Transverse colon (tissue), 4 donors: ENCODE results near the gene FIBCD1. TPM values are rescaled to one million over a fixed set of nuclear protein-coding genes. Genes with fewer than 3 reads are reported as not detected.

Experiments
- DNase-seq: peaks from one replicate; pipeline ENCODE4 v3.0.0-alpha.2; 2019
- H3K27ac ChIP-seq, 4 donors: fragments of 200-600 bp; sonication (generic); 2 replicates each; pipeline ENCODE4 v1.5.1; 2016 to 2018; ENCODE audit warnings: inconsistent platforms in 4 of 4
- H3K27me3 ChIP-seq: fragments of 200-600 bp; sonication (generic); 2 replicates; pipeline ENCODE4 v1.5.1; 2017; ENCODE audit warnings: inconsistent platforms
- H3K36me3 ChIP-seq, 4 donors: fragments of 200-600 bp; sonication (generic); 2 replicates each; pipeline ENCODE4 v1.5.1; 2017 to 2019; ENCODE audit warnings: inconsistent platforms in 4 of 4
- H3K4me1 ChIP-seq, 4 donors: fragments of 200-600 bp; sonication (generic); 2 replicates each; pipeline ENCODE4 v1.5.1; 2017 to 2020; ENCODE audit warnings: inconsistent platforms in 4 of 4
- H3K4me3 ChIP-seq, 4 donors: fragments of 200-600 bp; sonication (generic); 1 replicate in 1 of 4; 2 replicates in 3 of 4; pipeline versions ENCODE4 v1.5.1 to v1.6.1; 2017 to 2019; ENCODE audit warnings: inconsistent platforms in 4 of 4
- H3K9me3 ChIP-seq, 2 donors: fragments of 200-600 bp; sonication (generic); 2 replicates each; pipeline ENCODE4 v1.5.1; 2017 to 2019; ENCODE audit warnings: inconsistent platforms in 2 of 2
- CTCF ChIP-seq, 5 experiments: fragments of 200-600 bp in 3 of 5; fragments of 450-650 bp in 2 of 5; sonication (generic) in 3 of 5; IDR thresholded peaks; 1 replicate in 2 of 5; 2 replicates in 3 of 5; pipeline ENCODE4 v1.5.1; 2016 to 2017; ENCODE audit warnings: antibody characterized with exemption in 5 of 5, inconsistent platforms in 3 of 5, mild to moderate bottlenecking in 2 of 5, moderate library complexity in 1 of 5
- EP300 ChIP-seq: sonication (generic); formaldehyde crosslinking; IDR thresholded peaks from one replicate; pipeline ENCODE4 v1.6.1; 2017; ENCODE audit warnings: antibody characterized with exemption, low read depth
- POLR2A ChIP-seq: fragments of 450-650 bp; IDR thresholded peaks from one replicate; pipeline ENCODE4 v1.6.1; 2016; ENCODE audit warnings: antibody characterized with exemption, mild to moderate bottlenecking, moderate library complexity
- POLR2AphosphoS5 ChIP-seq, 3 donors: sonication (generic); formaldehyde crosslinking; IDR thresholded peaks; one replicate each; pipeline ENCODE4 v1.6.1; 2016; ENCODE audit warnings: antibody characterized with exemption in 3 of 3
- WGBS, 2 donors: methylation state at CpG; one replicate each; pipeline ENCODE4 v1.1.5; 2018; ENCODE audit warnings: low coverage in 1 of 2; 5-methylcytosine and 5-hydroxymethylcytosine counted together
- in situ Hi-C, 4 donors: fragments of 200-750 bp; cut with MboI; loops; one replicate each; pipeline versions ENCODE4 v1.15.0 to v1.15.1; 2017; ENCODE audit warnings: low sequenced_read_pairs in 3 of 4, low pct_ligation_motif_present in 1 of 4, low pct_unique_long_range_greater_than_20kb in 1 of 4
- intact Hi-C: fragments of 100-400 bp; cut with DNase I; formaldehyde crosslinking; loops from one replicate; pipeline ENCODE4 v1.15.1; 2023; ENCODE audit warnings: low total_unique reads
- total RNA-seq, 4 donors: library from RNA; depleted of rRNA; stranded (reverse); fragments of >200 nt; gene quantifications; one replicate each; pipeline ENCODE4 v1.1.0, GENCODE V29; 2016

Gene FIBCD1
- total RNA-seq, 4 donors from 2014 or later, result 1.6 to 54.7 (median 3.3) TPM; not detected in 1

- Histone ChIP-seq H3K9me3 (no peaks in the 10 kb centered on the region), H3K27ac (no peak overlapping the region), H3K36me3 (no peaks in the 10 kb centered on the region), H3K27me3 (peaks cover 36% of the 10 kb centered on the region), H3K4me3 (no peak overlapping the region), H3K4me1 (no peaks in the 10 kb centered on the region)
- 77 to 87% methylated on average over 14 to 34 of the region's 34 CpGs for WGBS, 2 donors
- intact Hi-C loops, result no loop called here
- TF ChIP-seq POLR2A (no peak), EP300 (no peak), CTCF (IDR thresholded peaks at IDR 0.05) (no peak), POLR2AphosphoS5 (IDR thresholded peaks at IDR 0.05) (no peak)
- in situ Hi-C loops, result no loop called here
- no peak for DNase-seq
Measured at GRCh38 chr9:130917168-130917960, 21.7 kb downstream of the FIBCD1 start.

GRCh38 chr9:130915096-130915447 lies 24.0 kb downstream of the FIBCD1 start:
- Histone ChIP-seq H3K4me3 (no peak overlapping the region), H3K4me1 (no peaks in the 10 kb centered on the region), H3K9me3 (no peaks in the 10 kb centered on the region), H3K27me3 (peaks cover 29% of the 10 kb centered on the region), H3K27ac (no peak overlapping the region), H3K36me3 (no peaks in the 10 kb centered on the region)
- no peak for DNase-seq
- 86% methylated on average over 8 of the region's 8 CpGs; no CpG with 5 or more reads in 1 of the 2 donors for WGBS, 2 donors
- TF ChIP-seq POLR2AphosphoS5 (IDR thresholded peaks at IDR 0.05), result no peak
- TF ChIP-seq CTCF (IDR thresholded peaks at IDR 0.05), result no peak
- no peak for TF ChIP-seq EP300
- TF ChIP-seq POLR2A, result no peak
- in situ Hi-C loops (no loop called here), intact Hi-C loops (no loop called here)

GRCh38 chr9:130914417-130915095 lies 24.5 kb downstream of the FIBCD1 start:
- DNase-seq, result no peak

More at GRCh38 chr9:130914417-130915095, 24.5 kb downstream of the FIBCD1 start:
- in situ Hi-C loops (no loop called here), intact Hi-C loops (no loop called here)
- Histone ChIP-seq H3K4me1 (no peaks in the 10 kb centered on the region), H3K27me3 (peaks cover 29% of the 10 kb centered on the region), H3K27ac (no peak overlapping the region), H3K4me3 (no peak overlapping the region), H3K36me3 (no peaks in the 10 kb centered on the region), H3K9me3 (no peaks in the 10 kb centered on the region)
- 86 to 100% methylated on average over 1 to 17 of the region's 24 CpGs for WGBS, 2 donors
- TF ChIP-seq POLR2A (no peak), POLR2AphosphoS5 (IDR thresholded peaks at IDR 0.05) (no peak), CTCF (IDR thresholded peaks at IDR 0.05) (no peak), EP300 (no peak)
